HG03378 (cell line): ENCODE measurements around the gene LYPLA2.
"Not testable (repeated sequence)": the region's sequence is repeated elsewhere in the genome, so short reads cannot be mapped to it uniquely, and the experiment has no call there.

Experiments used
- ATAC-seq: cut with Tn5 transposase; IDR thresholded peaks from one replicate; pipeline ENCODE4 v1.9.1; 2021; ENCODE audit warnings: mild to moderate bottlenecking, moderate library complexity; ENCODE audit not compliant: unreplicated experiment

LYPLA2 gene

GRCh38 chr1:23799570-23800399 is 8.8 kb downstream of the LYPLA2 start:
- no peak for ATAC-seq

GRCh38 chr1:23800400-23801337 is 9.7 kb downstream of the LYPLA2 start, which contains the start of gene GALE:
GALE (minus strand) TSS chr1:23800754; CDS start chr1:23799007, 1,747 bp downstream.
- ATAC-seq: no peak

GRCh38 chr1:23801338-23801748 is 10.4 kb downstream of the LYPLA2 start:
- ATAC-seq: no peak

- ATAC-seq: no peak
These were observed 10.9 kb downstream of the LYPLA2 start for GRCh38 chr1:23801876-23802275.

- not testable (repeated sequence) for ATAC-seq
These were observed 11.9 kb downstream of the LYPLA2 start for GRCh38 chr1:23802809-23803342.

- ATAC-seq: no peak
These were observed 12.7 kb downstream of the LYPLA2 start for GRCh38 chr1:23803674-23804073.

- ATAC-seq: no peak
These were observed 13.4 kb downstream of the LYPLA2 start for GRCh38 chr1:23804183-23804835.

- no peak for ATAC-seq
These were observed 14.1 kb downstream of the LYPLA2 start for GRCh38 chr1:23805025-23805424.

- ATAC-seq: no peak
These were observed 15.3 kb downstream of the LYPLA2 start for GRCh38 chr1:23806280-23806679.

- no peak for ATAC-seq
These were observed 16.5 kb downstream of the LYPLA2 start for GRCh38 chr1:23807453-23807852.

GRCh38 chr1:23809751-23810171 is 18.8 kb downstream of the LYPLA2 start:
- no peak for ATAC-seq

- no peak for ATAC-seq
These were observed 20.0 kb downstream of the LYPLA2 start for GRCh38 chr1:23810818-23811540.

GRCh38 chr1:23814016-23814415 is 23.1 kb downstream of the LYPLA2 start:
- no peak for ATAC-seq

GRCh38 chr1:23816361-23816760 is 25.4 kb downstream of the LYPLA2 start:
- ATAC-seq: no peak

GRCh38 chr1:23816906-23817305 is 26.0 kb downstream of the LYPLA2 start:
- ATAC-seq: no peak

- ATAC-seq: no peak
These were observed 26.7 kb downstream of the LYPLA2 start for GRCh38 chr1:23817633-23818032.

GRCh38 chr1:23823767-23824166 is 32.8 kb downstream of the LYPLA2 start:
- no peak for ATAC-seq

GRCh38 chr1:23824711-23825075 is 33.7 kb downstream of the LYPLA2 start:
- no peak for ATAC-seq

- ATAC-seq: peak; percentile 63
These were observed 34.3 kb downstream of the LYPLA2 start, which contains the start of gene HMGCL for GRCh38 chr1:23825076-23825761. HMGCL (minus strand) TSS chr1:23825429; CDS start chr1:23825415, 14 bp downstream.
